Caco-2 (cell line): ENCODE measurements around the gene TTC9B. TPM values are rescaled to one million over a fixed set of nuclear protein-coding genes. Genes with fewer than 3 reads are reported as not detected.

Experiments
- BruUV-seq: library from RNA; stranded (reverse); fragments of 400-500 nt; replicated peaks from 2 replicates; lab custom pipeline; 2021; lab: Mats Ljungman, UMichigan
- CTCF ChIA-PET: fragments of 300-600 bp; sonication (Branson Sonifier 250); formaldehyde crosslinking; loops from one replicate; lab custom pipeline; 2022; ENCODE audit warnings: antibody characterized with exemption; lab: Charles Lee
- POLR2A ChIA-PET: fragments of 300-600 bp; sonication (Branson Sonifier 250); formaldehyde crosslinking; loops from one replicate; lab custom pipeline; 2022; ENCODE audit warnings: antibody characterized with exemption; lab: Charles Lee
- DNase-seq, 2 experiments: peaks; one replicate each; pipeline versions ENCODE4 v3.0.0 to v3.0.0-alpha.2; 2020 to 2022
- H3K27me3 ChIP-seq: replicated peaks from 2 replicates; pipeline ENCODE4 v1.6.0; 2011; ENCODE audit warnings: low read length; ENCODE audit not compliant: control insufficient read depth, insufficient read depth
- H3K36me3 ChIP-seq: 2 replicates; pipeline ENCODE4 v1.5.1; 2011; ENCODE audit warnings: low read length; ENCODE audit not compliant: control insufficient read depth, insufficient read depth
- H3K4me1 ChIP-seq: fragments of 250-450 bp; sonication (Bioruptor Pico); 2 replicates; pipeline ENCODE4 v1.5.1; 2020; ENCODE audit warnings: mild to moderate bottlenecking
- H3K4me3 ChIP-seq: 2 replicates; pipeline ENCODE4 v1.5.1; 2011; ENCODE audit warnings: low read depth, mild to moderate bottlenecking, control low read depth, low read length
- H3K9me3 ChIP-seq: fragments of 250-450 bp; sonication (Bioruptor Pico); 2 replicates; pipeline ENCODE4 v1.5.1; 2020; ENCODE audit warnings: mild to moderate bottlenecking, moderate library complexity
- H3K27ac Mint-ChIP-seq: one replicate; pipeline ENCODE4 v1.8.0; 2022; ENCODE audit warnings: mixed read lengths; ENCODE audit not compliant: unreplicated experiment
- H3K27me3 Mint-ChIP-seq: one replicate; pipeline ENCODE4 v1.8.0; 2022; ENCODE audit warnings: mixed read lengths; ENCODE audit not compliant: insufficient read depth, unreplicated experiment
- H3K36me3 Mint-ChIP-seq: one replicate; pipeline ENCODE4 v1.8.0; 2022; ENCODE audit warnings: mild to moderate bottlenecking, mixed read lengths; ENCODE audit not compliant: insufficient read depth, unreplicated experiment
- H3K4me1 Mint-ChIP-seq: one replicate; pipeline ENCODE4 v1.8.0; 2022; ENCODE audit warnings: low read depth, mixed read lengths; ENCODE audit not compliant: unreplicated experiment
- H3K4me3 Mint-ChIP-seq: one replicate; pipeline ENCODE4 v1.8.0; 2022; ENCODE audit warnings: mild to moderate bottlenecking, moderate library complexity, mixed read lengths; ENCODE audit not compliant: unreplicated experiment
- H3K9me3 Mint-ChIP-seq: one replicate; pipeline ENCODE4 v1.8.0; 2022; ENCODE audit warnings: mixed read lengths; ENCODE audit not compliant: unreplicated experiment
- intact Hi-C: fragments of 100-400 bp; cut with micrococcal nuclease; formaldehyde crosslinking; loops from one replicate; pipeline ENCODE4 v1.10.0; 2022; ENCODE audit not compliant: unreplicated experiment
- total RNA-seq: library from RNA; stranded (reverse); gene quantifications from 2 replicates; pipeline ENCODE4 v1.2.3, GENCODE V29; 2022
- TF ChIP-seq, protein P1 (sequence below), 2 experiments: fragments of 200-600 bp in 1 of 2; IDR thresholded peaks; 1 replicate in 1 of 2; 2 replicates in 1 of 2; pipeline versions ENCODE4 v1.5.1 to v1.8.0; 2011 to 2022; ENCODE audit warnings: antibody characterized with exemption in 1 of 2, control low read depth in 1 of 2, inconsistent platforms in 1 of 2, low read depth in 1 of 2, low read length in 1 of 2, mild to moderate bottlenecking in 1 of 2, moderate library complexity in 1 of 2; ENCODE audit not compliant: insufficient read depth in 1 of 2, severe bottlenecking in 1 of 2, unreplicated experiment in 1 of 2

The TTC9B gene
- total RNA-seq, 1 experiment from 2014 or later: not detected

DNA sequence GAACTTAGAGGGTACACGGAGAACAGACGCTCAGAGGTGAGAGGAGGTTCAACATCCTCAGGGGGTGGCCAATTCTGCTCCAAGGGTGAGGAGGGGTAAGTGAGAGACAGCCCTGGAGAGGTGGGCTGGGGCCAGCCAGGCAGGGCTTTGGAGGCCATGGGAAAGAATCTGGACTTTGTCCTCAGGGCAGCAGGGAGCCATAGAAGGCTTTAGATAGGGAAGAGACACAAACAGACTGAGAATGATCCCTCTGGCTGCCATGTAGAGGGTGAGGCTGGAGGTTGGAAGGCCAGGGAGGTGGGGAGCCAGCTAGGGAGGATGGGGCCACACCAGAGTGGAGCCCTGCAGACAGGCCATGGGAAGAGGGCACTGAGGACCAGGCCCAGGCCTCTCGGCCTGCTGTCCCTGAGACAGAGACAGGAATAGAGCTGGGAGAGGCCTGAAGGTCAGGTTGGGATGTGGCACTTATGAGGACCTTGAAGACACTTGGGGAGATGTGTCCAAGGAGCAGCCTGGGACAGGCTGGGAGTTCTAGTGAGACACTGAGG is 37.5 kb upstream of the TTC9B start:
- POLR2A ChIA-PET: no interaction called here
- H3K27ac Mint-ChIP-seq: peak overlapping the region; percentile 11
- H3K36me3 ChIP-seq: no peaks in the 10 kb centered on the region; the same call in 1 of the 2 replicates

DNA sequence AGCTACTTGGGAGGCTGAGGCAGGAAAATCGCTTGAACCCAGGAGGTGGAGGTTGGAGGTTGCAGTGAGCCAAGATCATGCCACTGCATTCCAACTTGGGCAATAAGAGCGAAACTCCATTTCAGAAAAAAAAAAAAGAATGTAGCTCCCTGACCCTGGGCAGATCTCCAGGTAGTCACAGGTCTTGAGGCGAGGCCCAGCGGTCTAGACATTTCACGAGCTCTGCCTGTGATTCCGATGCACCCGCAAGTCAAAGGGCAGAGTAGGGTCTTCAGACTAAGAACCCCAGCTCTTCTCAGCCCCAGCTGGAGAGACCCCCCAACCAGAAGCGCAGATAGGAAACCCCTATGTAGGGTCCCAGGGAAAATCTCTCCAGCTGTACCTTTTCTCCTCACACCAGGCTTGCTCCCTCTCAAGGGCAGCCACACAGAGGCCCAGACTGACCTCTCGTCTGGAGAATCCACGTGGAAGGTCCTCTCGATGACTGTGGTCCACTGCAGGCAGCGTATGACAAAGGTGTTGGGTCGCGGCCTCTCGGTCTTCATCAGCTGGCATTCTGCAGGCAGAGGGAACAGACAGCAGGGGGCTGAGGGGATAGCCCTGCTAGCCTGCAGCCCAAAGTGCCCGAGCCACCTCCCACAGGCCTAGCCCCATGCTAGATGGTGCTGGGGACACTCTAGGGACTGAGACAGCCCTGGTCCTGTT is 36.7 kb upstream of the TTC9B start:
- Histone ChIP-seq H3K4me1 (peaks cover 15% of the 10 kb centered on the region), H3K27me3 (no peaks in the 10 kb centered on the region), H3K36me3 (no peaks in the 10 kb centered on the region; the same call in 1 of the 2 replicates), H3K9me3 (no peaks in the 10 kb centered on the region), H3K4me3 (no peak overlapping the region)
- peaks cover 13% of the 10 kb centered on the region for H3K4me1 Mint-ChIP-seq
- intact Hi-C loops: no loop called here
- ChIA-PET POLR2A (no interaction called here), CTCF (no interaction called here)
- no peaks in the 10 kb centered on the region for H3K9me3 Mint-ChIP-seq
- H3K27ac Mint-ChIP-seq: peak overlapping the region; percentile 11
- TF ChIP-seq, protein P1, sequence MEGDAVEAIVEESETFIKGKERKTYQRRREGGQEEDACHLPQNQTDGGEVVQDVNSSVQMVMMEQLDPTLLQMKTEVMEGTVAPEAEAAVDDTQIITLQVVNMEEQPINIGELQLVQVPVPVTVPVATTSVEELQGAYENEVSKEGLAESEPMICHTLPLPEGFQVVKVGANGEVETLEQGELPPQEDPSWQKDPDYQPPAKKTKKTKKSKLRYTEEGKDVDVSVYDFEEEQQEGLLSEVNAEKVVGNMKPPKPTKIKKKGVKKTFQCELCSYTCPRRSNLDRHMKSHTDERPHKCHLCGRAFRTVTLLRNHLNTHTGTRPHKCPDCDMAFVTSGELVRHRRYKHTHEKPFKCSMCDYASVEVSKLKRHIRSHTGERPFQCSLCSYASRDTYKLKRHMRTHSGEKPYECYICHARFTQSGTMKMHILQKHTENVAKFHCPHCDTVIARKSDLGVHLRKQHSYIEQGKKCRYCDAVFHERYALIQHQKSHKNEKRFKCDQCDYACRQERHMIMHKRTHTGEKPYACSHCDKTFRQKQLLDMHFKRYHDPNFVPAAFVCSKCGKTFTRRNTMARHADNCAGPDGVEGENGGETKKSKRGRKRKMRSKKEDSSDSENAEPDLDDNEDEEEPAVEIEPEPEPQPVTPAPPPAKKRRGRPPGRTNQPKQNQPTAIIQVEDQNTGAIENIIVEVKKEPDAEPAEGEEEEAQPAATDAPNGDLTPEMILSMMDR (IDR thresholded peaks at IDR 0.05; ENCODE audit: insufficient read depth in 1 of 2, low read depth in 1 of 2, low read length in 1 of 2, severe bottlenecking in 1 of 2, unreplicated experiment in 1 of 2): no peak
- H3K4me3 Mint-ChIP-seq: no peak overlapping the region
- DNase-seq: no peak
- no peaks in the 10 kb centered on the region for H3K27me3 Mint-ChIP-seq
- peaks cover 36% of the 10 kb centered on the region for H3K36me3 Mint-ChIP-seq
- BruUV-seq: no TSS peak

More for the DNA sequence above, 37.5 kb upstream of the TTC9B start:
- Mint-ChIP-seq H3K36me3 (peaks cover 29% of the 10 kb centered on the region), H3K4me1 (peaks cover 12% of the 10 kb centered on the region), H3K9me3 (no peaks in the 10 kb centered on the region), H3K4me3 (no peak overlapping the region), H3K27me3 (no peaks in the 10 kb centered on the region)
- intact Hi-C loops: no loop called here
- BruUV-seq: no TSS peak
- H3K4me1 ChIP-seq: peaks cover 15% of the 10 kb centered on the region
- no peak overlapping the region for H3K4me3 ChIP-seq
- H3K27me3 ChIP-seq: no peaks in the 10 kb centered on the region
- H3K9me3 ChIP-seq: no peaks in the 10 kb centered on the region
- no peak for DNase-seq
- TF ChIP-seq, protein P1 (IDR thresholded peaks at IDR 0.05; ENCODE audit: insufficient read depth in 1 of 2, low read depth in 1 of 2, low read length in 1 of 2, severe bottlenecking in 1 of 2, unreplicated experiment in 1 of 2): no peak
- CTCF ChIA-PET: no interaction called here

DNA sequence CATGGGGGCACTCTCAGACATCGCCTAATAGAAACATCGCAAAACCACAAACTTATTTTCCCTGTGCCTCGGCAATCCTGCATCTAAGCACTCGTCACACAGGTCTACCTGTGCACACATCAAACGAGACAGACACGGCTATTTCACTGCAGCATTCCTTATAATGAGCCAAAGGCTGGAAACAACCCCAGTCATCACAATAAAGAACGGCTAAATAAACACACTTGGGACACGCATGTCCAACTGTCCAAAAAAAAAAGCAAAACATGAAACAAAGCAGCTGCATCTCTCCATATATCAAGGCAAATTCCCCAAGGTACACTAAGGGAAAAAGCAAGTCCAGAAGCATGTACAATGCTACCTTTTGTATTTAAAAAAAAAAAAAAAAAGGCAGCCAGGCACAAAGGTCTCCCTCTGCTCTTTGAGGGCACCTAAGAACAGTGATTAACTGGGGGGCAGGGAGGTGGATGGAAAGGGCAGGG is 35.5 kb upstream of the TTC9B start:
- Mint-ChIP-seq H3K36me3 (peaks cover 39% of the 10 kb centered on the region), H3K27me3 (no peaks in the 10 kb centered on the region), H3K4me3 (no peak overlapping the region), H3K9me3 (no peaks in the 10 kb centered on the region), H3K4me1 (peaks cover 17% of the 10 kb centered on the region), H3K27ac (no peak overlapping the region)
- Histone ChIP-seq H3K27me3 (no peaks in the 10 kb centered on the region), H3K36me3 (no peaks in the 10 kb centered on the region; the same call in 1 of the 2 replicates), H3K4me1 (peaks cover 15% of the 10 kb centered on the region), H3K4me3 (no peak overlapping the region), H3K9me3 (no peaks in the 10 kb centered on the region)
- DNase-seq: no peak
- intact Hi-C loops: no loop called here
- TF ChIP-seq, protein P1 (IDR thresholded peaks at IDR 0.05; ENCODE audit: insufficient read depth in 1 of 2, low read depth in 1 of 2, low read length in 1 of 2, severe bottlenecking in 1 of 2, unreplicated experiment in 1 of 2): no peak
- ChIA-PET CTCF (no interaction called here), POLR2A (no interaction called here)
- BruUV-seq: no TSS peak
